ENCODE measurements around the gene ALX1.

- no peak for TF ChIP-seq CTCF (IDR thresholded peaks at IDR 0.05)
- no peak for TF ChIP-seq POLR2A (IDR thresholded peaks at IDR 0.05)
Observed at GRCh38 chr12:85279449-85280164, 413 bp upstream of the ALX1 start.

Measured in body of pancreas (tissue), 4 donors.